ENCODE data around the gene SLC12A1. TPM values are rescaled to one million over a fixed set of nuclear protein-coding genes. Genes with fewer than 3 reads are reported as not detected.
A peak's percentile ranks its signal among the peaks of the same experiment; 100 is the strongest.

The SLC12A1 gene
- total RNA-seq, 1 donor from 2014 or later: not detected

DNA sequence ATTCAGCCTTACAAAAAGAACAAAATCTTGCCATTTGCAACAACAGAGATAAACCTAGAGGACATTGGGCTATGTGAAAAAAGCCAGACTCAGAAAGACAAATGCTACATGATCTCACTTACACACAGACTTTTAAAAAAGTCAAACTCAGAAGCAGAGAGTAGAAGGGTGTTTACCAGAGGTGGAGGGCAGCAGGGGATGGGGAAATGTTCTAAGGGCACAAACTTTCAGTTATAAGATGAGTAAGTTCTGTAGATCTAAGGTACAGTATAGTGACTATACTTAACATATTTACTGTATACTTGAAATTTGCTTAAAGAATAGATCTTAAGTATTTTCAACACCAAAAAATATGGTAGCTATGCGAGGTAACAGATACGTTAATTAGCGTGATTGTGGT is 31.0 kb upstream of the SLC12A1 start:
- Histone ChIP-seq H3K27ac (ENCODE audit: low read depth, low read length) (no peak overlapping the region), H3K4me2 (ENCODE audit: low read length) (no peak overlapping the region), H3K9ac (ENCODE audit: low read length) (no peak overlapping the region), H3K4me3 (ENCODE audit: insufficient read depth, low read depth, low read length) (no peak overlapping the region), H3K4me1 (ENCODE audit: insufficient read depth, low read length) (no peaks in the 10 kb centered on the region), H3K79me2 (ENCODE audit: insufficient read depth, low read length) (peaks cover 62% of the 10 kb centered on the region), H2AFZ (ENCODE audit: low read depth, low read length) (no peak overlapping the region), H4K20me1 (ENCODE audit: insufficient read depth, low read length) (no peaks in the 10 kb centered on the region), H3K27me3 (ENCODE audit: insufficient read depth, low read length) (no peaks in the 10 kb centered on the region), H3K9me3 (ENCODE audit: insufficient read depth, low read depth, low read length) (no peaks in the 10 kb centered on the region), H3K36me3 (ENCODE audit: insufficient read depth, low read length) (no peaks in the 10 kb centered on the region)
- Mint-ChIP-seq H3K27me3 (ENCODE audit: low read depth, unreplicated experiment) (no peaks in the 10 kb centered on the region), H3K36me3 (ENCODE audit: low read depth, unreplicated experiment) (no peaks in the 10 kb centered on the region), H3K4me3 (ENCODE audit: unreplicated experiment) (no peak overlapping the region), H3K4me1 (ENCODE audit: low read depth, unreplicated experiment) (peaks cover 3% of the 10 kb centered on the region), H3K27ac (ENCODE audit: unreplicated experiment) (no peak overlapping the region), H3K9me3 (ENCODE audit: unreplicated experiment) (no peaks in the 10 kb centered on the region)
- TF ChIP-seq CTCF (IDR thresholded peaks at IDR 0.05; ENCODE audit: insufficient read depth, low read depth, low read length) (no peak), EZH2 (IDR thresholded peaks at IDR 0.05; ENCODE audit: insufficient read depth, low read length) (no peak)
- FAIRE-seq (no peak), DNase-seq (ENCODE audit: low read depth) (no peak)

GRCh38 chr15:48176112-48176511 is 30.0 kb upstream of the SLC12A1 start:
- no peaks in the 10 kb centered on the region for H3K36me3 Mint-ChIP-seq (ENCODE audit: low read depth, unreplicated experiment)
- no peak overlapping the region for H3K4me3 Mint-ChIP-seq (ENCODE audit: unreplicated experiment)
- no peaks in the 10 kb centered on the region for H3K9me3 ChIP-seq (ENCODE audit: insufficient read depth, low read depth, low read length)
- H3K4me1 Mint-ChIP-seq (ENCODE audit: low read depth, unreplicated experiment): peaks cover 3% of the 10 kb centered on the region
- no peaks in the 10 kb centered on the region for H3K27me3 Mint-ChIP-seq (ENCODE audit: low read depth, unreplicated experiment)
- no peaks in the 10 kb centered on the region for H3K4me1 ChIP-seq (ENCODE audit: insufficient read depth, low read length)
- H3K36me3 ChIP-seq (ENCODE audit: insufficient read depth, low read length): no peaks in the 10 kb centered on the region
- H3K27ac ChIP-seq (ENCODE audit: low read depth, low read length): no peak overlapping the region
- no peaks in the 10 kb centered on the region for H3K27me3 ChIP-seq (ENCODE audit: insufficient read depth, low read length)
- no peaks in the 10 kb centered on the region for H3K9me3 Mint-ChIP-seq (ENCODE audit: unreplicated experiment)
- DNase-seq (ENCODE audit: low read depth) (peak; percentile 38), FAIRE-seq (no peak)
- H2AFZ ChIP-seq (ENCODE audit: low read depth, low read length): no peak overlapping the region
- peak overlapping the region; percentile 89 for H3K4me2 ChIP-seq (ENCODE audit: low read length)
- H3K4me3 ChIP-seq (ENCODE audit: insufficient read depth, low read depth, low read length): no peak overlapping the region
- no peak overlapping the region for H3K9ac ChIP-seq (ENCODE audit: low read length)
- peaks cover 55% of the 10 kb centered on the region for H3K79me2 ChIP-seq (ENCODE audit: insufficient read depth, low read length)
- H3K27ac Mint-ChIP-seq (ENCODE audit: unreplicated experiment): no peak overlapping the region
- TF ChIP-seq CTCF (IDR thresholded peaks at IDR 0.05; ENCODE audit: insufficient read depth, low read depth, low read length): no peak
- TF ChIP-seq EZH2 (IDR thresholded peaks at IDR 0.05; ENCODE audit: insufficient read depth, low read length): no peak
- H4K20me1 ChIP-seq (ENCODE audit: insufficient read depth, low read length): no peaks in the 10 kb centered on the region

- no peaks in the 10 kb centered on the region for H3K9me3 Mint-ChIP-seq (ENCODE audit: unreplicated experiment)
- peak overlapping the region; percentile 96 for H3K4me3 Mint-ChIP-seq (ENCODE audit: unreplicated experiment)
- H3K27me3 Mint-ChIP-seq (ENCODE audit: low read depth, unreplicated experiment): no peaks in the 10 kb centered on the region
- peak overlapping the region; percentile 83 for H2AFZ ChIP-seq (ENCODE audit: low read depth, low read length)
- peaks cover 49% of the 10 kb centered on the region for H3K79me2 ChIP-seq (ENCODE audit: insufficient read depth, low read length)
- no peaks in the 10 kb centered on the region for H4K20me1 ChIP-seq (ENCODE audit: insufficient read depth, low read length)
- H3K36me3 Mint-ChIP-seq (ENCODE audit: low read depth, unreplicated experiment): no peaks in the 10 kb centered on the region
- no peaks in the 10 kb centered on the region for H3K27me3 ChIP-seq (ENCODE audit: insufficient read depth, low read length)
- H3K4me2 ChIP-seq (ENCODE audit: low read length): peak overlapping the region; percentile 89
- no peaks in the 10 kb centered on the region for H3K36me3 ChIP-seq (ENCODE audit: insufficient read depth, low read length)
- no peak for DNase-seq (ENCODE audit: low read depth)
- peak overlapping the region; percentile 71 for H3K4me3 ChIP-seq (ENCODE audit: insufficient read depth, low read depth, low read length)
- no peaks in the 10 kb centered on the region for H3K9me3 ChIP-seq (ENCODE audit: insufficient read depth, low read depth, low read length)
- peak; percentile 68 for FAIRE-seq
- no peaks in the 10 kb centered on the region for H3K4me1 ChIP-seq (ENCODE audit: insufficient read depth, low read length)
- TF ChIP-seq EZH2 (IDR thresholded peaks at IDR 0.05; ENCODE audit: insufficient read depth, low read length): no peak
- no peak for TF ChIP-seq CTCF (IDR thresholded peaks at IDR 0.05; ENCODE audit: insufficient read depth, low read depth, low read length)
- peak overlapping the region; percentile 84 for H3K27ac ChIP-seq (ENCODE audit: low read depth, low read length)
- peak overlapping the region; percentile 94 for H3K27ac Mint-ChIP-seq (ENCODE audit: unreplicated experiment)
- H3K9ac ChIP-seq (ENCODE audit: low read length): peak overlapping the region; percentile 84
- H3K4me1 Mint-ChIP-seq (ENCODE audit: low read depth, unreplicated experiment): peaks cover 3% of the 10 kb centered on the region
These were observed 29.1 kb upstream of the SLC12A1 start for GRCh38 chr15:48176957-48177356.

Data from astrocyte (in vitro differentiated cells and primary cell).